RWPE2 (cell line): Measurements from ENCODE around the gene BABAM2.

ENCODE experiments used
- ATAC-seq: fragments of 200-7000 bp; cut with Tn5 transposase; 3 replicates; pipeline ENCODE4 v1.9.1; 2021; ENCODE audit warnings: low read depth
- DNase-seq: peaks from one replicate; pipeline ENCODE4 v3.0.0-alpha.2; 2020; ENCODE audit warnings: low spot score
- H3K27ac ChIP-seq: fragments of 450-650 bp; 2 replicates; pipeline ENCODE4 v1.5.1; 2017; ENCODE audit warnings: mild to moderate bottlenecking; ENCODE audit not compliant: poor library complexity, severe bottlenecking
- H3K27me3 ChIP-seq: fragments of 250-450 bp; sonication (Bioruptor Pico); 2 replicates; pipeline ENCODE4 v1.5.1; 2021; ENCODE audit warnings: mild to moderate bottlenecking, moderate library complexity; ENCODE audit not compliant: insufficient read depth, poor library complexity, severe bottlenecking
- H3K36me3 ChIP-seq: fragments of 250-450 bp; sonication (Bioruptor Pico); 2 replicates; pipeline ENCODE4 v1.5.1; 2020; ENCODE audit warnings: low read depth, mild to moderate bottlenecking, moderate library complexity
- H3K4me1 ChIP-seq: fragments of 250-450 bp; sonication (Bioruptor Pico); 2 replicates; pipeline ENCODE4 v1.5.1; 2021; ENCODE audit warnings: mild to moderate bottlenecking, moderate library complexity; ENCODE audit not compliant: insufficient read depth, poor library complexity, severe bottlenecking
- H3K4me3 ChIP-seq: fragments of 250-450 bp; sonication (Bioruptor Pico); 2 replicates; pipeline ENCODE4 v1.5.1; 2021; ENCODE audit warnings: mild to moderate bottlenecking, moderate library complexity; ENCODE audit not compliant: severe bottlenecking
- H3K9me3 ChIP-seq: fragments of 250-450 bp; sonication (Bioruptor Pico); 2 replicates; pipeline ENCODE4 v1.5.1; 2021; ENCODE audit warnings: mild to moderate bottlenecking, moderate library complexity; ENCODE audit not compliant: severe bottlenecking
- TF ChIP-seq, protein P1 (sequence below): fragments of 450-650 bp; IDR thresholded peaks from one replicate; pipeline ENCODE4 v1.5.1; 2017; ENCODE audit warnings: mild to moderate bottlenecking, moderate library complexity; ENCODE audit not compliant: poor library complexity, severe bottlenecking

Gene BABAM2

DNA sequence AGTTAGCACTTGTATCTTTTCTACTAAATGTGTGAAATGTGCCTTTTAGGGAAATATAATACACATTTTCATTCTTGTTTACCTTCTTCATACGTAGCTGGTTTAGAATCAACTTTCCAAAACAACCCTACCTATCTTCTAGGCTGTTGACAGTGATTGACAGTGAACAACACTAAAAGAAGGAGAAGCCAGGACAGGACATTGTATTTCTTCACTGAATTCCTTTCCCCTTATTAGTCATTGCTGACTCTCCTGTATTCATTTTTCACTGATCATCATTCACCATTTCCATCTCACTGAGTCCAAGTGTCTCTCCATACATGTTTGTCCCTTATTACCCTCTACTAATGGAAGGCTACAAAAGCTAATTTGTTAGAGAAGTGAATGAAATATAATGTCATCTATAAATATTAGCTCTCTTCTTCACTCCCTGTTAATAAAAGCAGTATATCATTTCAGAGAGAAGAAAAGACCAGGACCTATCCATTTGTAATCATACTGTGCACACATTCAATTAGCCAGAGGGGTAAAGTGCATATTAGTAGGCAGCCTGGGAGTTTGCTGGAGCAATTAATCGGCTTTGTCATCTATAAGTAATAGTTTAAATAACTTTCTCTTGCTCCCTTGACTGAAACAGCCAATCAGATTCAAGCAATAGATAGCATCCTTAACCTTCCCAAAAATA lies 309.6 kb downstream of the BABAM2 start:
- peak; percentile 77 for ATAC-seq
- no peaks in the 10 kb centered on the region for H3K36me3 ChIP-seq
- no peak for DNase-seq
- TF ChIP-seq, protein P1, sequence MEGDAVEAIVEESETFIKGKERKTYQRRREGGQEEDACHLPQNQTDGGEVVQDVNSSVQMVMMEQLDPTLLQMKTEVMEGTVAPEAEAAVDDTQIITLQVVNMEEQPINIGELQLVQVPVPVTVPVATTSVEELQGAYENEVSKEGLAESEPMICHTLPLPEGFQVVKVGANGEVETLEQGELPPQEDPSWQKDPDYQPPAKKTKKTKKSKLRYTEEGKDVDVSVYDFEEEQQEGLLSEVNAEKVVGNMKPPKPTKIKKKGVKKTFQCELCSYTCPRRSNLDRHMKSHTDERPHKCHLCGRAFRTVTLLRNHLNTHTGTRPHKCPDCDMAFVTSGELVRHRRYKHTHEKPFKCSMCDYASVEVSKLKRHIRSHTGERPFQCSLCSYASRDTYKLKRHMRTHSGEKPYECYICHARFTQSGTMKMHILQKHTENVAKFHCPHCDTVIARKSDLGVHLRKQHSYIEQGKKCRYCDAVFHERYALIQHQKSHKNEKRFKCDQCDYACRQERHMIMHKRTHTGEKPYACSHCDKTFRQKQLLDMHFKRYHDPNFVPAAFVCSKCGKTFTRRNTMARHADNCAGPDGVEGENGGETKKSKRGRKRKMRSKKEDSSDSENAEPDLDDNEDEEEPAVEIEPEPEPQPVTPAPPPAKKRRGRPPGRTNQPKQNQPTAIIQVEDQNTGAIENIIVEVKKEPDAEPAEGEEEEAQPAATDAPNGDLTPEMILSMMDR, result no peak
- no peak overlapping the region for H3K4me3 ChIP-seq
- H3K4me1 ChIP-seq, result peaks cover 6% of the 10 kb centered on the region
- H3K27me3 ChIP-seq, result no peaks in the 10 kb centered on the region
- no peak overlapping the region for H3K27ac ChIP-seq
- no peaks in the 10 kb centered on the region for H3K9me3 ChIP-seq

DNA sequence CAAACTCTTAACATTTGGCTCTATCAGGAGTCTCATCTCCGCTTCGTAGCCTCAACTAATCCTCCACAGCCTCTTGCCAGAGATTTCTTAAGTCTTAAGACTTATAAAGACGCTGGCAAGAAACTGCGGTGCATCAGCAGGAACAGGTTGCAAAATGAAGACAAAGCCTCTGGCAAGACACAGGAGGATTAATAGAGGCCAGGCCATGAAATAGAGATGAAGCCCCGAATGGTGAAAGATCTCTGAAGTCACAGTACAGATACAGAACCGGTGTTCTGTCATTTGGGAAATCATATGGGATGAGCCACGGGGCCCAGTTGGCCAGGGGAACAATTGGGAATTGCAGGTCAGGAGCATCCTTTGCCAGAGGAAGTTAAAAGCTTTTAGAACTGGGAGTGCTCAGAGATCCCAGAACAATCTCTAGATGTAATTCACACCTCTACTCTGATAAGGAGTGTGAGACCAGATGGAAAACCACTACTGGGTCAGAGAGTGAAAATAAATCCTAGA lies 311.2 kb downstream of the BABAM2 start:
- ATAC-seq (no peak), DNase-seq (no peak)
- Histone ChIP-seq H3K9me3 (no peaks in the 10 kb centered on the region), H3K4me1 (peaks cover 6% of the 10 kb centered on the region), H3K27ac (no peak overlapping the region), H3K4me3 (no peak overlapping the region), H3K27me3 (no peaks in the 10 kb centered on the region), H3K36me3 (no peaks in the 10 kb centered on the region)
- TF ChIP-seq, protein P1, result no peak

DNA sequence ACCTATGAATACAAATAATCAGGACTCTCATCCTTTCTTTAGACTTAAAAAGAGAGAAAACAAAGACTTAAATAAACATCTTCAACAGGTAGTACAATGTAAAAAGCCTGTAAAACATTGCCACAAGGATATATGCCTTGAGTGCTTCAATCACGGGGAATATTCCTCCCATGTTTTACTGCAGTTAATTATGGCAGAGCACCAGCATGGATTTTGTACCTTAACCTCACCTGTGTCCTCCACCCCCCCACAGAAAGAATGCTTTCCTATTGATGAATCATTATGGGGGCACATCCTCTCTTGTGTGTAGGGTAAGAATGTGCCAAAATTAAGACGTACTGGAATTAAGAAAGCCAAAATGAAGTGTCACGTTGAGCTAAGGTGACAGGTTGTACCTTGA lies 312.2 kb downstream of the BABAM2 start:
- Histone ChIP-seq H3K9me3 (no peaks in the 10 kb centered on the region), H3K27ac (no peak overlapping the region), H3K36me3 (no peaks in the 10 kb centered on the region), H3K4me3 (no peak overlapping the region), H3K4me1 (peaks cover 6% of the 10 kb centered on the region), H3K27me3 (no peaks in the 10 kb centered on the region)
- ATAC-seq (no peak), DNase-seq (no peak)
- TF ChIP-seq, protein P1, result no peak

DNA sequence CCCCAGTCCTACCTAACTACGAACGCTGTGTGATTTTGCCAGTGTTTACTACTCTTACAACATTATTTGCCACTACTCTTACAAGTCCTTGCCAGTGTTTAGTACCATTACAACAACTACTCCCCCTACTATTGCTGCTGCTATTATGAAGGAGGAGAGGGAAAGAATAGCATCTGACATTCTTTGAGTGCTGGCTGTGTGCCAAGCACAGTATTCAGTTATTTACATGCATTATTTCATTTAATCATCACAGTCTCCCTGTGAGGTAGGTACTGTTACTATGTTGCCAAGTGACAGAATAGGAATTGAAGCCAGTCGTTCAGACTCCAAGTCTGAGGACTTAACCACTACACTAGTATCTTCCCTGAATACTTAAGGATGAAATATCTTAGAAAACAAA lies 316.2 kb downstream of the BABAM2 start:
- TF ChIP-seq, protein P1, result no peak
- no peak overlapping the region for H3K4me3 ChIP-seq
- no peaks in the 10 kb centered on the region for H3K27me3 ChIP-seq
- no peaks in the 10 kb centered on the region for H3K36me3 ChIP-seq
- no peaks in the 10 kb centered on the region for H3K9me3 ChIP-seq
- H3K4me1 ChIP-seq, result no peaks in the 10 kb centered on the region
- no peak for DNase-seq
- no peak overlapping the region for H3K27ac ChIP-seq
- no peak for ATAC-seq

DNA sequence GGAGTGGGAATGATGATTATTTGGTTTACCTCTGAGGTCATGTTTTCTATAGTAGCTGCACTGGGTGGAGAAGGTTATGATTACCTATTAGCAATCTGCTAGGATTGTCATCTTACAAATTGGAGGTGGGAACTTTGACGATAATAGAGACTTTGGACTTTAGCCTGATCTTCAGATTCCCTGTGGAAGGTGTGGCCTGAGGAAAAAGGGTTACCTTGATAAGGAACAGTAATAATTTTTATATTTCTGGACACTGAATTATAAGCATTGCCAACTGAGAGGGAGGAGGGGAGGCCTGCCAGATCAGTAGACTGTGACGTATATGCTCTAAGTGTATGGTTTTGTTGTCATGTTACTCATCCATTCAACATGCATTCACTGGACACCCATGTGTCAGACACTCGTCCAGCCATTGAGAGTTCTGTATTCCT lies 318.7 kb downstream of the BABAM2 start:
- Histone ChIP-seq H3K4me1 (no peaks in the 10 kb centered on the region), H3K27me3 (no peaks in the 10 kb centered on the region), H3K4me3 (no peak overlapping the region), H3K27ac (no peak overlapping the region), H3K36me3 (no peaks in the 10 kb centered on the region), H3K9me3 (no peaks in the 10 kb centered on the region)
- DNase-seq, result no peak
- no peak for ATAC-seq
- TF ChIP-seq, protein P1, result no peak
